SU-DHL-6 (cell line): ENCODE data around the gene ALOXE3.

ENCODE experiments used
- EZH2phosphoT487 ChIP-seq: fragments of 200-600 bp; sonication (generic), shearing (Covaris generic); conservative IDR thresholded peaks from 2 replicates; pipeline ENCODE4 v1.6.1; 2018; ENCODE audit warnings: mild to moderate bottlenecking, antibody characterized with exemption, low read length, moderate library complexity, mixed read lengths
- TF ChIP-seq, protein P1 (sequence below): fragments of 200-600 bp; sonication (generic); IDR thresholded peaks from one replicate; pipeline ENCODE4 v1.5.1; 2017; ENCODE audit warnings: antibody characterized with exemption, mild to moderate bottlenecking, low read length, moderate library complexity; ENCODE audit not compliant: insufficient read depth, poor library complexity, severe bottlenecking

DNA sequence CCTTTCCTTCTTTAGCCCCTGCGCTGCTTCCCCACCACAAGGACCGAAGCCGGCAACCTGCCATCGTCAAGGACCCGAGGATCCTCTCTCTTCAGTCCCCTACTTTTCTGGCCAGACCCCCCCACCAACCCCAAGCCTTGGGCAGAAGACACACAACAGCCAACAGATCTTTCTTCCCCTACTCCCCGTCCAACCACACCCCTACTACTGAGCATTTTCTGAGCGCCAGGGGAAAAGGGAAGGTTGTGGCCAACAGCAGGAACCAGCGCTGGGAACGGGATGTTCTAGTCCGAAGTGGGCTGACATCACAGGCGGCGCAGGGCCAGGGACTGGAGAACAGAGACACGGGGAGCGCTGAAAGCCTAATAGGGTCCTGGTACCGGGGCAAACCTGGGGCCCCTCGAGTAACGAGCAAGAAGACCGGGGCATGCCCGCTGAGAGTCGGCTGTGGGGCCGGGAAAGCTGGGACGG, 33.4 kb upstream of the ALOXE3 start:
- TF ChIP-seq, protein P1, sequence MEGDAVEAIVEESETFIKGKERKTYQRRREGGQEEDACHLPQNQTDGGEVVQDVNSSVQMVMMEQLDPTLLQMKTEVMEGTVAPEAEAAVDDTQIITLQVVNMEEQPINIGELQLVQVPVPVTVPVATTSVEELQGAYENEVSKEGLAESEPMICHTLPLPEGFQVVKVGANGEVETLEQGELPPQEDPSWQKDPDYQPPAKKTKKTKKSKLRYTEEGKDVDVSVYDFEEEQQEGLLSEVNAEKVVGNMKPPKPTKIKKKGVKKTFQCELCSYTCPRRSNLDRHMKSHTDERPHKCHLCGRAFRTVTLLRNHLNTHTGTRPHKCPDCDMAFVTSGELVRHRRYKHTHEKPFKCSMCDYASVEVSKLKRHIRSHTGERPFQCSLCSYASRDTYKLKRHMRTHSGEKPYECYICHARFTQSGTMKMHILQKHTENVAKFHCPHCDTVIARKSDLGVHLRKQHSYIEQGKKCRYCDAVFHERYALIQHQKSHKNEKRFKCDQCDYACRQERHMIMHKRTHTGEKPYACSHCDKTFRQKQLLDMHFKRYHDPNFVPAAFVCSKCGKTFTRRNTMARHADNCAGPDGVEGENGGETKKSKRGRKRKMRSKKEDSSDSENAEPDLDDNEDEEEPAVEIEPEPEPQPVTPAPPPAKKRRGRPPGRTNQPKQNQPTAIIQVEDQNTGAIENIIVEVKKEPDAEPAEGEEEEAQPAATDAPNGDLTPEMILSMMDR, result no peak
- TF ChIP-seq EZH2phosphoT487, result no peak
